ENCODE results near the gene AKAP13.

Gene AKAP13

GRCh38 chr15:85550283-85550682, 169.9 kb downstream of the AKAP13 start:
- TF ChIP-seq GATA2 (IDR thresholded peaks at IDR 0.05; ENCODE audit: low read depth, low read length) (no peak), GATA3 (IDR thresholded peaks at IDR 0.05; ENCODE audit: low read depth, low read length) (no peak)

- TF ChIP-seq GATA2 (IDR thresholded peaks at IDR 0.05; ENCODE audit: low read depth, low read length) (no peak), GATA3 (IDR thresholded peaks at IDR 0.05; ENCODE audit: low read depth, low read length) (no peak)
Measured at GRCh38 chr15:85551221-85551832, 170.9 kb downstream of the AKAP13 start.

GRCh38 chr15:85554852-85555521, 174.6 kb downstream of the AKAP13 start:
- TF ChIP-seq GATA3 (IDR thresholded peaks at IDR 0.05; ENCODE audit: low read depth, low read length): no peak
- no peak for TF ChIP-seq GATA2 (IDR thresholded peaks at IDR 0.05; ENCODE audit: low read depth, low read length)

- no peak for TF ChIP-seq GATA3 (IDR thresholded peaks at IDR 0.05; ENCODE audit: low read depth, low read length)
- TF ChIP-seq GATA2 (IDR thresholded peaks at IDR 0.05; ENCODE audit: low read depth, low read length): no peak
Measured at GRCh38 chr15:85555875-85556617, 175.6 kb downstream of the AKAP13 start.

GRCh38 chr15:85556618-85556895, 176.2 kb downstream of the AKAP13 start:
- no peak for TF ChIP-seq GATA2 (IDR thresholded peaks at IDR 0.05; ENCODE audit: low read depth, low read length)

- no peak for TF ChIP-seq GATA2 (IDR thresholded peaks at IDR 0.05; ENCODE audit: low read depth, low read length)
- TF ChIP-seq GATA3 (IDR thresholded peaks at IDR 0.05; ENCODE audit: low read depth, low read length): no peak
Measured at GRCh38 chr15:85557385-85557784, 177.0 kb downstream of the AKAP13 start.

GRCh38 chr15:85558848-85559247, 178.4 kb downstream of the AKAP13 start:
- no peak for TF ChIP-seq GATA3 (IDR thresholded peaks at IDR 0.05; ENCODE audit: low read depth, low read length)
- TF ChIP-seq GATA2 (IDR thresholded peaks at IDR 0.05; ENCODE audit: low read depth, low read length): no peak

GRCh38 chr15:85559530-85559929, 179.1 kb downstream of the AKAP13 start:
- TF ChIP-seq GATA2 (IDR thresholded peaks at IDR 0.05; ENCODE audit: low read depth, low read length) (no peak), GATA3 (IDR thresholded peaks at IDR 0.05; ENCODE audit: low read depth, low read length) (no peak)

- TF ChIP-seq GATA2 (IDR thresholded peaks at IDR 0.05; ENCODE audit: low read depth, low read length): no peak
- TF ChIP-seq GATA3 (IDR thresholded peaks at IDR 0.05; ENCODE audit: low read depth, low read length): no peak
Measured at GRCh38 chr15:85562824-85563223, 182.4 kb downstream of the AKAP13 start.

GRCh38 chr15:85563328-85563727, 182.9 kb downstream of the AKAP13 start:
- TF ChIP-seq GATA3 (IDR thresholded peaks at IDR 0.05; ENCODE audit: low read depth, low read length) (no peak), GATA2 (IDR thresholded peaks at IDR 0.05; ENCODE audit: low read depth, low read length) (no peak)

- TF ChIP-seq GATA2 (IDR thresholded peaks at IDR 0.05; ENCODE audit: low read depth, low read length) (no peak), GATA3 (IDR thresholded peaks at IDR 0.05; ENCODE audit: low read depth, low read length) (no peak)
Measured at GRCh38 chr15:85563731-85564130, 183.3 kb downstream of the AKAP13 start.

GRCh38 chr15:85564686-85565085, 184.3 kb downstream of the AKAP13 start:
- TF ChIP-seq GATA2 (IDR thresholded peaks at IDR 0.05; ENCODE audit: low read depth, low read length): no peak
- no peak for TF ChIP-seq GATA3 (IDR thresholded peaks at IDR 0.05; ENCODE audit: low read depth, low read length)

GRCh38 chr15:85568261-85568808, 187.9 kb downstream of the AKAP13 start:
- TF ChIP-seq GATA3 (IDR thresholded peaks at IDR 0.05; ENCODE audit: low read depth, low read length): no peak
- no peak for TF ChIP-seq GATA2 (IDR thresholded peaks at IDR 0.05; ENCODE audit: low read depth, low read length)

GRCh38 chr15:85570336-85570735, 189.9 kb downstream of the AKAP13 start:
- TF ChIP-seq GATA3 (IDR thresholded peaks at IDR 0.05; ENCODE audit: low read depth, low read length) (no peak), GATA2 (IDR thresholded peaks at IDR 0.05; ENCODE audit: low read depth, low read length) (no peak)

GRCh38 chr15:85571780-85572179, 191.4 kb downstream of the AKAP13 start:
- TF ChIP-seq GATA2 (IDR thresholded peaks at IDR 0.05; ENCODE audit: low read depth, low read length) (no peak), GATA3 (IDR thresholded peaks at IDR 0.05; ENCODE audit: low read depth, low read length) (no peak)
